Stimulated activated CD4-positive, alpha-beta T cell treated with anti-CD3 and anti-CD28 coated beads, Interleukin-2, amount 100 ng/mL, for 4 hours (primary cell): Measurements from ENCODE around the gene LRRTM2.

Experiments
- DNase-seq: peaks from one replicate; pipeline ENCODE4 v3.0.0-alpha.2; 2020; ENCODE audit warnings: low read depth

The LRRTM2 gene

GRCh38 chr5:138878437-138879235 lies 3.5 kb upstream of the LRRTM2 start:
- no peak for DNase-seq

- DNase-seq, result no peak
Measured at GRCh38 chr5:138876811-138877210, 1.7 kb upstream of the LRRTM2 start.

GRCh38 chr5:138875946-138876345 lies 811 bp upstream of the LRRTM2 start:
- DNase-seq, result no peak

DNA sequence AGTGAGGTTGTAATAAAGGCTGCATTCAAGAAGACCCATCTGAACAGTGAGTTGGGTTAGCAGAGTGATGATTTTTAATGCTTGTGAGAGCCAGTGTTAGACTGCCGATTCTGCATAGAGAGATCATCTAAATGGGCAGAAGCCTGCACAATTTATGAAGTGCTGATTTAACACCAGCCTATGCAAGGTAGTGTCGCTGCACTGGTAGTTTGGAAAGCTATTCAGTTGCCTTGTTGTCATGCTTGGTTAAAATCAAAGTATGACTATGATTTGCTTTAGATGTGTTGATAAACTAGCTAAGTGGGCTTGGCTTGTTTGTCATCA lies 379 bp upstream of the LRRTM2 start:
- no peak for DNase-seq

DNA sequence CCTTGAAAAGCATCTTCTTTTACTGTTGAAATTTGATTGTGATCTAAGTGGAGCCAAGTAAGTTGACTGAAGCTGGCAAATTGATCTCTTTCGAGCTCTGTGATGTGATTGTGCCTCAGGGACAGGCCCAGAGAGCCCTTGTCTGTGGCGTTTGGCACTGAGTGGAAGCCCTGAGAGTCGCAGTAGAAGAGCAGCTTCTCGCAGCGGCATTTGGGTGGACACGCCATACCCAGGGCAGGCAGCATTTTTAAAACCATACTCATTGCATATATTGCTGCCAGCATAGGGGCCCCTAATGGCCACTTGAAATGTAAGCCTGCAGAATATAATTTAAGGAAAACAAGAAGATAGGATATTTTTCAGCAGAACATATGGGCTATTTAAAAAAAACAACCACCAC lies 894 bp downstream of the LRRTM2 start:
- DNase-seq, result no peak

DNA sequence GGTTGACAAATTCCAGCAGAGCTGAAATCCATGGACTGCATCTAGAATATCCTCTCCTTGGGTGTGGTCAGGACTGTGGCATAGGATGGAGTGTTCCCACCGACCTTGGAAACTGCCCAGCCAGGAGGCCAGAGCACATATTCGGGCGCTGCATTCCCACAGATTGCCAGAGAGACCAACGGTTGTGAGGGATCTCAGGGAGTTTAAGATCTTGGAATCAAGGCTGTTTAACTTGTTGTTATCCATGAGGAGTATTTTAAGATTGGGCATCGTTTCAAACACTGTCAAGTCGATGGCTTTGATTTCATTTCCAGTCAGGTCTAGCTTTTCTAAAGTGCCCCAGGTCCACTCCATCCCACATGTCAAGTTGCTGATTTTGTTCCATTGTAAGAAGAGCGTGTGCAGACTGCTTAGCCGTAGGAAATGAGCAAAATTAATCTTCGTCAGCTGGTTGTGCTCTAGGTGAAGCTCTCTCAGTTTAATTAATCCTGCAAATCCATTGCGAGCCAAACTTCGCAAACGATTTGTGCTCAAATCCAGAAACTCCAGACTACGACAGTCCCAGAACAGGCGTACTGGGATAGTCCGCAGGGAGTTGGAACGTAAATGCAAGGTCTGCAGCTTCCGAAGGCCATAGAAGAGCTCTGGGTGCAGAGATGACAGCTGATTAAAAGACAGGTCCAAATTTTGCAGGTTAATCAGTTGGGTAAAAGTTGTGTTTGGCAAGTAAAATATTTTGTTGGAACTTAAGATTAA lies 1.5 kb downstream of the LRRTM2 start:
- DNase-seq, result no peak

- DNase-seq, result no peak
Measured at GRCh38 chr5:138872841-138873465, 2.2 kb downstream of the LRRTM2 start.

GRCh38 chr5:138870611-138871010 lies 4.5 kb downstream of the LRRTM2 start:
- DNase-seq, result no peak

DNA sequence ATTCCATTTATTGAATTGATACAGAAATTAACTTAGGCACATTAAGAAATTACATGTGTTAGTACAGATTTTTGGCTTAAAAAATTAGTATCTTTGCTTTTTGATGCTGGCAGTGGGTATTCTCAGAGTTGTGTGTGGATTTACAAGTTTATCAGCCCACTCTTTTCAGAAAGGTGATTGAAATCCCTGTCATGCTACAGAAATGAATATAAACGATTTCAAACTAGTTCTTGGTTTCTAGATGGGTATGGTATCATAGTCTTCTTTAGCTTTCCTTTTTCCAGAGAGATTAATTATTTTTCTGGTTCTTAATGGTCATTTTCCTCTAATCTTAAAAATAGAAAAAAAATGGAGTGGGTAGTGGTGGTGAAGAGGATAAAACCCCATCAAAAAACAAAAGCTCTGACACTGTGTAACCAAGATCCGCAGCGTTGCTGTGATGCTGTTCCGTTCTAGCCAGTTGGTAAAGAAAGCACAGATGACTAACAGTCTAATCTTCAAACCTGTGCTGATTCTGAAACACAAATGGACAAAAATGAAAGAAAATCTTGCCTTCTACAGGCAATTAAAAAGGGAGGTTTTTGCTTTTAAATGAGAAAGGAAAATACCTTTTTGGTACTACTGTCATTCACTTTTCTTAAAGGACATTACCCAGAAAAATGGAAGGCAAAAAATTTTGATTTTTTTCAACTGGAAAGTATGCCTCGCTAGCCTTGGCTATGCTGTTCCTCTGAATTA lies 5.2 kb downstream of the LRRTM2 start:
- no peak for DNase-seq

- DNase-seq, result no peak
Measured at GRCh38 chr5:138869038-138869437, 6.1 kb downstream of the LRRTM2 start.

- DNase-seq, result no peak
Measured at GRCh38 chr5:138867011-138867410, 8.1 kb downstream of the LRRTM2 start.

DNA sequence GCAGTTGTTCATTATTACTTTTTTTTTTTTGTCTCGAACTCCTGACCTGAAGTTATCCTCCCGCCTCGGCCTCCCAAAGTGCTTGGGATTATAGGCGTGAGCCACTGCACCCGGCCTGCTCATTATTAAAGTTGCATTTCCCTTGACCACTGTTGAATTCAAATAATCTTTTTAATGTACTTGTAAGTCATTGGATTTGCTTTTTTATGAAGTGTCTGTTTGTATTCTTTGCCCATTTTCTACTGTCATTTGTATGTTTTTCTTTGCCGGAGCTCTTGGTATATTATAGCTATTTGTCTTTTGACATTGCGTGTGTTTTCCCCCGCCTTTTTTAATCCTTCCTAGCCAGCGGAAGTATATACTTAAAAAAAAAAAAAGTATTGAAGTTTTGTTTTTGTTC lies 22.0 kb downstream of the LRRTM2 start:
- DNase-seq, result no peak

DNA sequence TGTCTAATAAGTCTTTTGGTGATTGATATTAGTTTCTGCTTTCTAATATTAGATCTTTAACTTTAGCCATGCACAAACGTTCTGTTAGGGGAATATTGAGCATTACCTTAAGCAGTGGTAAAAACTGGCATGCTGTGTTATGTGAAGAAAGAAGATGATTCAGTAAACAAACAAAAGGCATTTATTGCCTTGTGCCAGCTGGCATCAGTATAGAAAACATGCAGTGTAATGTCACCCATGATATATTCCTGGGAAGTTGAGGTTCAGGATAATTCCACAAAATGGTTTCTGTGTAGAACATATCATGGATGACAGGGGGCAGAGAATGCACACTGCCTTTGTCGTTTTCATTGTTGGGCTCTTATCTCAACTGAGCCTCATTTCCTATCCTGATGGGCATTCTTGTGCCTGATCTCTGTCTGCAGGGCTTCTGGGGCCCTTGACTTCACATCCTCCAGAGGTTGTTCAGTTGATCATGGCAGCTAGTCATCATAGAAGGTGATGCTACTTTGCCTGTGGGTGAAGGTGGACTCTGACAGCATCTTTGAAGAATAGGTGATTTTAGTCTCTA lies 24.2 kb downstream of the LRRTM2 start:
- DNase-seq, result no peak

- no peak for DNase-seq
Measured at GRCh38 chr5:138849882-138850281, 25.3 kb downstream of the LRRTM2 start.

- no peak for DNase-seq
Measured at GRCh38 chr5:138849439-138849838, 25.7 kb downstream of the LRRTM2 start.

- no peak for DNase-seq
Measured at GRCh38 chr5:138844812-138845513, 30.2 kb downstream of the LRRTM2 start.

- DNase-seq, result no peak
Measured at GRCh38 chr5:138844125-138844461, 31.0 kb downstream of the LRRTM2 start.

GRCh38 chr5:138843316-138844124 lies 31.6 kb downstream of the LRRTM2 start:
- no peak for DNase-seq

- DNase-seq, result no peak
Measured at GRCh38 chr5:138841531-138841930, 33.6 kb downstream of the LRRTM2 start.

DNA sequence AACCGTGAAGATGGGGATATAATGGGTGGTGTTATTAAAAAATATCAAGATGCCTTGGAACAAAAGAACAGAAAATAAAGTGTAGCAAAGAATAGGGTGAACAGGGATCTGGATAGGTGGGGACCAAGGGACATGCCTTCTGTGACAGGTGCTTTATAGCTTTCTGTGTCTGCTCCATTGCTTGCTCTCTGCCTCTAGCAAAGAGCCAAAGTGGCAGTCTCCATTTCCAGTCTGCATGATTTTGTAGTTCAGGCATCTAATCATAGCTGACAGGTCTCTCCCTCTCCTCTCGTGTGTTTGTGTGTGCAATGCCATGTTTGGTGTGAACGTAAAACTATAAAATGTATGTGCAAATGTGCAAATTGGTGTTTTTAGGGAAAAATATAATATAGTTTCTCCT lies 35.0 kb downstream of the LRRTM2 start:
- DNase-seq, result no peak

DNA sequence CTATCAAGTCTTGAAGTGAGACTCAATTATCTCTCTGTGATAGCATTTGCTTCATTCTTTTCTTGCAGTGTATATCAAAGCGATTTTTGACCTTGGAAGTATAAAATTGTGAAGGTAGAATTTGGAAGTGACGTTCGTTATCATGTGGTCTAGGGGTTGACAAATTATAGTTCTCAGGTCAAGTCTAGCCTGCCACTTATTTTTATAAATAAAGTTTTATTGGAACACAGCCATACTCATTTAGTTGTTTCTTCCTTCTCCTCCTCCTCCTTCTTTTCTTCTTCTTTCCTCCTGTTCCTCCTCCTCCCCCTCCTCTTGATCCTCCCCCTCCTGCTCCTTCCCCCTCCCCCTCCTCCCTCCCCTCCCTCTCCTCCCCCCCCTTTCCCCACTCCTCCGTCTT lies 38.0 kb downstream of the LRRTM2 start:
- DNase-seq, result no peak
